GM12874 (cell line): ENCODE results near the gene SLC25A20.

ENCODE experiments used
- CTCF ChIP-seq: IDR thresholded peaks from 2 replicates; pipeline ENCODE4 v1.5.1; 2011; ENCODE audit warnings: low read depth, mild to moderate bottlenecking, control low read depth, low read length, moderate library complexity; ENCODE audit not compliant: insufficient read depth

SLC25A20 gene

GRCh38 chr3:48931944-48932580, 33.4 kb upstream of the SLC25A20 start:
- no peak for TF ChIP-seq CTCF

GRCh38 chr3:48930590-48930989, 31.9 kb upstream of the SLC25A20 start:
- no peak for TF ChIP-seq CTCF

- no peak for TF ChIP-seq CTCF
Measured at GRCh38 chr3:48929358-48930035, 30.8 kb upstream of the SLC25A20 start.

- no peak for TF ChIP-seq CTCF
Measured at GRCh38 chr3:48928679-48929078, 30.0 kb upstream of the SLC25A20 start.

- no peak for TF ChIP-seq CTCF
Measured at GRCh38 chr3:48927928-48928327, 29.2 kb upstream of the SLC25A20 start.

- no peak for TF ChIP-seq CTCF
Measured at GRCh38 chr3:48926425-48927392, 28.0 kb upstream of the SLC25A20 start.
